Gastroesophageal sphincter (tissue), 4 donors: ENCODE measurements around the gene GRK1. TPM values are rescaled to one million over a fixed set of nuclear protein-coding genes. Genes with fewer than 3 reads are reported as not detected.

ENCODE experiments used
- ATAC-seq: fragments of 150-250 bp; one replicate; pipeline ENCODE4 v1.9.1; 2016; ENCODE audit warnings: mild to moderate bottlenecking, moderate library complexity
- H3K27ac ChIP-seq, 4 donors: fragments of 200-600 bp; sonication (generic) in 3 of 4; 1 replicate in 3 of 4; 2 replicates in 1 of 4; pipeline ENCODE4 v1.5.1; 2016 to 2019
- H3K27me3 ChIP-seq: fragments of 200-600 bp; sonication (generic); one replicate; pipeline ENCODE4 v1.5.1; 2019
- H3K36me3 ChIP-seq, 2 donors: fragments of 200-600 bp; sonication (generic); one replicate each; pipeline ENCODE4 v1.5.1; 2019; ENCODE audit warnings: control low read depth in 1 of 2
- H3K4me1 ChIP-seq, 3 donors: fragments of 200-600 bp; sonication (generic); 1 replicate in 2 of 3; 2 replicates in 1 of 3; pipeline ENCODE4 v1.5.1; 2016 to 2019; ENCODE audit warnings: control low read depth in 2 of 3
- H3K4me3 ChIP-seq, 2 donors: fragments of 200-600 bp; sonication (generic); one replicate each; pipeline ENCODE4 v1.5.1; 2019; ENCODE audit warnings: mild to moderate bottlenecking in 1 of 2, moderate library complexity in 1 of 2
- H3K9me3 ChIP-seq, 3 donors: fragments of 200-600 bp; sonication (generic); one replicate each; pipeline ENCODE4 v1.5.1; 2017 to 2019; ENCODE audit warnings: control low read depth in 2 of 3
- CTCF ChIP-seq, 4 experiments: fragments of 200-600 bp in 2 of 4; fragments of 450-650 bp in 2 of 4; sonication (generic) in 1 of 4; IDR thresholded peaks; one replicate each; pipeline ENCODE4 v1.5.1; 2017 to 2019; ENCODE audit warnings: antibody characterized with exemption in 4 of 4, mild to moderate bottlenecking in 2 of 4, moderate library complexity in 2 of 4
- EP300 ChIP-seq: sonication (generic); formaldehyde crosslinking; IDR thresholded peaks from one replicate; pipeline ENCODE4 v1.6.1; 2017; ENCODE audit warnings: antibody characterized with exemption, mild to moderate bottlenecking
- POLR2A ChIP-seq, 2 donors: fragments of 450-650 bp; IDR thresholded peaks; one replicate each; pipeline ENCODE4 v1.6.1; 2017; ENCODE audit warnings: antibody characterized with exemption in 2 of 2, mild to moderate bottlenecking in 2 of 2, moderate library complexity in 1 of 2
- POLR2AphosphoS5 ChIP-seq: sonication (generic); formaldehyde crosslinking; IDR thresholded peaks from one replicate; pipeline ENCODE4 v1.6.1; 2017; ENCODE audit warnings: antibody characterized with exemption
- WGBS, 2 donors: methylation state at CpG; one replicate each; pipeline ENCODE4 v1.1.5; 2018; ENCODE audit warnings: low coverage in 1 of 2; 5-methylcytosine and 5-hydroxymethylcytosine counted together
- total RNA-seq, 4 donors: library from RNA; depleted of rRNA; stranded (reverse); fragments of >200 nt; gene quantifications; one replicate each; pipeline ENCODE4 v1.1.0, GENCODE V29; 2016

The GRK1 gene
- total RNA-seq, 4 donors from 2014 or later: 0.15 TPM; not detected in 3

- no peak for ATAC-seq
These were observed 101.2 kb downstream of the GRK1 start for GRCh38 chr13:113768018-113768905.

GRCh38 chr13:113769106-113769505, 102.1 kb downstream of the GRK1 start:
- Histone ChIP-seq H3K36me3 (peaks cover 0 to 29% of the 10 kb centered on the region in 2 donors), H3K4me1 (no peaks in the 10 kb centered on the region), H3K27ac (no peak overlapping the region), H3K4me3 (no peak overlapping the region), H3K27me3 (peaks cover 2% of the 10 kb centered on the region), H3K9me3 (peaks cover 0 to 10% (median 0%) of the 10 kb centered on the region in 3 donors)
- no peak for ATAC-seq
- WGBS, 2 donors: 54 to 80% methylated on average over 1 to 3 of the region's 5 CpGs
- TF ChIP-seq POLR2AphosphoS5 (no peak), CTCF (IDR thresholded peaks at IDR 0.05) (no peak), POLR2A (IDR thresholded peaks at IDR 0.05) (no peak), EP300 (no peak)

More at GRCh38 chr13:113768018-113768905, 101.2 kb downstream of the GRK1 start:
- TF ChIP-seq POLR2A (IDR thresholded peaks at IDR 0.05) (no peak), EP300 (no peak), CTCF (IDR thresholded peaks at IDR 0.05) (no peak), POLR2AphosphoS5 (no peak)
- no peak overlapping the region for H3K4me3 ChIP-seq
- peaks cover 6% of the 10 kb centered on the region for H3K27me3 ChIP-seq
- peaks cover 0 to 29% of the 10 kb centered on the region in 2 donors for H3K36me3 ChIP-seq
- no peaks in the 10 kb centered on the region for H3K4me1 ChIP-seq
- no peak overlapping the region for H3K27ac ChIP-seq
- 93 to 94% methylated on average over 8 to 12 of the region's 28 CpGs for WGBS, 2 donors
- H3K9me3 ChIP-seq: peaks cover 0 to 10% (median 0%) of the 10 kb centered on the region in 3 donors

GRCh38 chr13:113769881-113770280, 102.9 kb downstream of the GRK1 start:
- ATAC-seq: no peak
- Histone ChIP-seq H3K4me3 (no peak overlapping the region), H3K27me3 (no peaks in the 10 kb centered on the region), H3K4me1 (no peaks in the 10 kb centered on the region), H3K36me3 (peaks cover 0 to 29% of the 10 kb centered on the region in 2 donors), H3K9me3 (peaks cover 0 to 10% (median 0%) of the 10 kb centered on the region in 3 donors), H3K27ac (no peak overlapping the region)
- 37 to 85% methylated on average over 5 to 9 of the region's 13 CpGs for WGBS, 2 donors
- TF ChIP-seq POLR2AphosphoS5 (no peak), POLR2A (IDR thresholded peaks at IDR 0.05) (no peak), CTCF (IDR thresholded peaks at IDR 0.05) (no peak), EP300 (no peak)

- ATAC-seq: no peak
- H3K27ac ChIP-seq: no peak overlapping the region
- peaks cover 3% of the 10 kb centered on the region for H3K27me3 ChIP-seq
- 60% methylated on average over 1 of the region's 8 CpGs; no CpG with 5 or more reads in 1 of the 2 donors for WGBS, 2 donors
- no peak overlapping the region for H3K4me3 ChIP-seq
- H3K36me3 ChIP-seq: peaks cover 0 to 29% of the 10 kb centered on the region in 2 donors
- peaks cover 0 to 10% (median 0%) of the 10 kb centered on the region in 3 donors for H3K9me3 ChIP-seq
- TF ChIP-seq POLR2AphosphoS5 (no peak), CTCF (IDR thresholded peaks at IDR 0.05) (no peak), POLR2A (IDR thresholded peaks at IDR 0.05) (no peak), EP300 (no peak)
- no peaks in the 10 kb centered on the region for H3K4me1 ChIP-seq
These were observed 103.4 kb downstream of the GRK1 start for GRCh38 chr13:113770441-113770840.
